HuH-7 (cell line): Measurements from ENCODE around the gene SLC9C1.
A peak's percentile ranks its signal among the peaks of the same experiment; 100 is the strongest.
"Not testable (repeated sequence)": the region's sequence is repeated elsewhere in the genome, so short reads cannot be mapped to it uniquely, and the experiment has no call there.

Experiments used
- DNase-seq: peaks from one replicate; pipeline ENCODE4 v3.0.0; 2011; ENCODE audit warnings: low spot score

The SLC9C1 gene

DNA sequence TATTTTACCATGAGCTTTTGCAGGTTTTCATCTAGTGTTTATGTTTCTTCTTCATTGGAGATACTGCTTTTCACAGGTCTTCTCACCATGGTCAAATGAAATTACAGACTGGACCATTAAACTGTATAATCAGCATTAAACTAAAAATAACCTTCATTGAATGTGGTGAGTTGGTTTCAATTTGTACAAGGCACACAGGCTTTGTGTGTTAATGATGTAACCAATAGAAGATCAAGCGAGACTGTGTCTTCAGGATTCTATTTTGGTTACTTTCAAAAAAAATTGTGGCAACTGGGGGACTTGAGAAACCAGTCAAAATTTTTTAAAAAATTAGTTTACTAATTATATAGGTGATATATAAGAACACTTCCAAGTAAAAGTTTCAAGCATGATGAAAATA lies 106.7 kb downstream of the SLC9C1 start:
- no peak for DNase-seq

DNA sequence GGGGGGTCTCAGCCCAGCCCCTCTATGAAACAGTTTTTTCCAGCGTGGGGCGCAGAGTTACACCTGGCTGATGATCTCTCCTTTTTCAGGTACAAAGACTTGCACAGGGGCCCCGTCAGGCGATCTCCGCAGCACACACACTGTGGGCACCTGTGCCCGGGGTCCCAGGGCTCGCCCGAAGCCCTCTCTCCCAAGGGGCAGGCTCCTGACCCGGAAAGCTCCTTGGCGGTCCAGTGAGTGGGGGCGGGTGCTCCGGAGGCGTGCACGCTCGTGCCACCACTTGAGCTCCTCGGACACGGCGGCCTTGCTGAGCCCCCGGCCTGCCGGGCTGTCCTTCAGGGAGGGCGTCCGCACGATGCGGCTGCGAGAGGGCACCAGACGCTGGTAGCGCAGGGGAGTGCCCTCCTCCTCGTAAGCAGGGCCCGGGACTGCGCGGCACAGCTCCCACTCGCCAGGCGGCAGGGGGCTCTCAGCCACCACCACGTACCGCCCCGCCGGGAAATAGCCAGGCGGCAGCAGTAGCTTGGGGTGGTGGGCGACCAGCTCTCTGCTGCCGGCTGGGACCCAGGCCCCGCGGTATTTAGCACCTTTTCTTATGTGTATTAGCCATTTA lies 108.5 kb downstream of the SLC9C1 start:
- DNase-seq: not testable (repeated sequence)

DNA sequence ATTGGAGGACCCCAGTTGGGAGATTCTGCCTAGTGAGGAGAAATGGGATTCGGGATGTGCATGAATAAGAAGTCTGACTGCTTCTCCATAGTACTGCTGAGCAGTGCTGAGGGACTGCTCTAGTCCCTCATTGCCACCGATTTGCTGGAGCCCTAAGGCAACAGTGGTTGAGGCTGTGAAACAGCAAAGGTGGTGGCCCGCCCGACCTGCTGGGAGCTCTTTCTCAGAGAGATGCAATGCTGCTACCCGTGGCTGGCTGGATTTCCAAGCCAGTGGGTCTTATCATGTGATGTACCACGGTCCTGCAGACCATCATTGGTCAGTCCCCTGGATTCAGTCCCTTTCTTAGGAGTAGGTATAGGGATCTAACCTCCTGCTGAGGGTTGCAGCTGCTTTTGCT lies 118.4 kb downstream of the SLC9C1 start:
- DNase-seq: no peak

DNA sequence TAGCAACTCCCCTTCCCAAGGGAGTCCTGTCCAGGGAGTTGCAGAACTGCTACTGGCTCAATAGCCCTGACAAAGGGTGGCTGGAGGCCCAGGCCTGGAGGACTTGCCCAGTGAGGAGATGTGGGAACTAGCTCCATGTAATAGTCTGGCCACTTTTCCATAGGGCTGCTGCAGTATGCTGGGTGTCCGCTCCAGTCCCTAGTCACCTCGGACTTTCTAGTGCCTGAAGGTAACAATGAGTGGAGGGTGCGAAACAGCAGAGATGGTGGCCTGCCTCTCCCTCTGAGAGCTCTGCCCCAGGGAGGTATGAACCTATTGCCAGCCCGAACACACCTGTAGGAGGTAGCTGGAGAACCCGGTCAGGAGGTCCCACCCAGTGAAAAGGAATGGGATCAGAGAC lies 119.0 kb downstream of the SLC9C1 start:
- no peak for DNase-seq

DNA sequence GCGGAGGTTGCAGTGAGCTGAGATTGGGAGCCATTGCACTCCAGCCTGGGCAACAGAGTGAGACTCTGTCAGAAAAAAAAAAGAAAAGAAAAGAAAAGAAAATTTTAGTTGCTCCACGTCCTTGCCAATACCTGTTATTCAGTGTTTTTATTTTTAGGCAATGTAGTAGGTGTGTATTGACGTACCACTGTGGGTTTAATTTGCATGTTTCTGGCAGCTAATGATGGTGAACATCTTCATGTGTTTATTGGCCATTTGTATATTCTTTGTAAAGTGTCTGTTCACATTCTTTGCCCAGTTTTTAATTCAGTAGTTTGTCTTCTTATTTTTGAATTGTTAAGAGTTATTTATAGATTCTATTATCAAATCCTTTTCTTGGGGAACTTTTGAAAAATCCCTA lies 122.9 kb downstream of the SLC9C1 start:
- DNase-seq: no peak

DNA sequence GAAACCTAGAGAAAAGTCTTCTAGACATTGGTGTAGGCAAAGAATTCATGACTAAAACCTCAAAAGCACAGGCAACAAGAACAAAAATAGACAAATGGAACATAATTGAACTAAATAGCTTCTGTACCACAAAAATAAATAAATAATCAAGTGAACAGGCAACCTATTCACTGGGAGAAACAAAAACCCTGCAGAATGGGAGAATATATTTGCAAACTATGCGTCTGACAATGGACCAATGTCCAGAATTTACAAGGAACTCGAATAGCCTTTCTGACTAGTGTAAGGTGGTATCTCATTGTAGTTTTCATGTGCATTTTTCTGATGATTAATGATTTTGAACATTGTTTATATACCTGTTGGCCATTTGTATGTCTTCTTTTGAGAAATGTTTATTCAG lies 124.0 kb downstream of the SLC9C1 start:
- no peak for DNase-seq

DNA sequence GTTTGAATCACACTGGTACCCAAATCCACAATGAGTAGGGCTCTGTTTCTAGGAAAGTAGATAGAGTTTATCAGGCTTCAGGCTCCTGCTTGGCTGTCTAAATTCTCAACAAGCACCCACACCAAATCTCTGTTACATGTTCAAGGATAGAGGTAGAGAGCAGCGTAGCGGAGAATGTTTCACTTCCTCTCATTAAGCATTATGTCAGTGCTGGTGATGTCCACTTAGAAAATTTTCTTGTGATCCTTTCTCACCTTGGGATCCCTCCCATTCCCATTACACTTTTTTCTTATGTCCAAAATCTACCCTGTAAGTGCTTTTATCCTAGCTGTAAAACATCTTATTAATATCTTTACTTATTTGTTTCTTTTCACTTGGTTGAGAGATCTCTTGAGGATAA lies 126.3 kb downstream of the SLC9C1 start:
- no peak for DNase-seq

DNA sequence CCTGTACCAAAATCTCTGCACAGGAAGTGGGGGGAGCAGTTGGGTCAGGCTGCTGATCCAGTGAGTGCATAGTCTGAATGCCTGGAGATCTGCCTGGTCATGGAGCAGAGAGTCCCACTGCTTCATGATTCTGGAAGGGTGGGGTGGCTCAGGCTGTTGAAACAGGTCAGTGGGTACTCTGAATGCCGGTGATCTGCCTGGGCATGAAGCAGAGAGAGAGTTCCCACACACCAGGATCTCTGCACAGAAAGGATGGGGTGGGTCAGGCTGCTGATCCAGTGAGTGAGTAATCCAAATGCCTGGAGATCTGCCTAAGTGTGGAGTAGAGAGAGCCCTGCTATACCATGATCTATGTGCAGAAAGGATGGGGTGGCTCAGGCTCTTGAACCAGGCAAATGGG lies 144.9 kb downstream of the SLC9C1 start:
- DNase-seq: no peak

DNA sequence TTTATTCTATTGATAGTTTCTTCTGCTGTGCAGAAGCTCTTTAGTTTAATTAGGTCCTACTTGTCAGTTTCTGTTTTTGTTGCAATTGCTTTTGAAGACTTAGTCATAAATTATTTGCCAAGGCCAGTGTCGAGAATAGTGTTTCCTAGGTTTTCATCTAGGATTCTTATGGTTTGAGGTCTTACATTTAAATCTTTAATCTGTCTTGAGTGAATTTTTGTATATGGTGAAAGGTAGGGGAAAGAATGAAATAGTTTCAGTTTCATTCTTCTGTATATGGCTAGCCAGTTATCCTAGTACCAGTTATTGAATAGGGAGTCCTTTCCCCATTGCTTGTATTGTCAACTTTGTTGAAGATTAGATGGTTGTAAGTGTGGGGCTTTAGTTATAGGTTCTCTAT lies 150.3 kb downstream of the SLC9C1 start:
- no peak for DNase-seq

DNA sequence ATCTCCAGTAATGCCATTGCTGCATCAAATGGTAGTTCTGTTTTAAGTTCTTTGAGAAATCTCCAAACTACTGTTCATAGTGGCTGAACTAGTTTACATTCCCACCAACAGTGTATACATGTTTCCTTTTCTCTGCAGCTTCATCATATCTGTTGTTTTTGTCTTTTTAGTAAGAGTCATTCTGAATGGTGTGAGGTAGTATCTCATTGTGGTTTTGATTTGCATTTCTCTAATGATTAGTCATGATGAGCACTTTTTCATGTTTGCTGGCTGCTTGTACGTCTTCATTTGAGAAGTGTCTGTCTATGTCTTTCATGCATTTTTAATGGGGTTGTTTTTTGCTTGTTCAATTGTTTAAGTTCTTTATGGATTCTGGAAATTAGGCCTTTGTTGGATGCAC lies 150.8 kb downstream of the SLC9C1 start:
- DNase-seq: no peak

DNA sequence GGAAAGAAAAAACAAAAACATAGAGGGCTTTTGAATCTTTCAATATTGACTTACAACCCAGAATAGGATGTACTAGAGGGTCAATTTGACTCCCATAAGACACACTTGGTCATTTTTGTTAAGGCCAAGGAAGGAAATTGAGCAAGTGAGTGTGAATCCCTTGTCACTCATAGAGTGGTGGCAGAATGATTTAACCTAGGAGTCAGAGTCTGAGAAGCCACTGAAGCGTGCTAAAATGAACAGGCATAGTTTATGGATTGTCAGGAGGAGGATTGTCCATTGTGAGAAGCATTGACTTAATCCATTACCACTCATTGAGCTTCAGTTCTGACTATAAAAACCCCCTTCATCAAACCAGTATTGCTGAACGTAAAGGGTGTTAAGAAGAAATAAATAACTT lies 152.7 kb downstream of the SLC9C1 start:
- no peak for DNase-seq

DNA sequence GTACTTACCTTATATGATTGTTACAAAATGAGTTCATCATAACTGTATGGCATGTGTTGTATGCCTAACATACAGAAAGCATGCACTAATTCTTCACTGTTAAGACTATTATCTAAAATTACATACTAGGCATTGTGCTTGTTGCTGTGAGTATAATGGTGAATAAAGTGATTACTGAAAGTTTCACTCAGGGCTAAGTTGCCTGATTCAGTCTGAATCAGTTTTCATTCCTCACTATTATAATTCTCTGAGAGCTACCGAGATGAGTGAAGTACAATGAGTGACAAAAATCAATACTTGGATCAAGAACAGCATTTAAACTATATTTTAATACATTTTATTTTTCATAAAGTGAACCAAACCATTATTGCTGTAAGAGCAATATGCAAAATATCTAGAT lies 153.4 kb downstream of the SLC9C1 start:
- DNase-seq: no peak

DNA sequence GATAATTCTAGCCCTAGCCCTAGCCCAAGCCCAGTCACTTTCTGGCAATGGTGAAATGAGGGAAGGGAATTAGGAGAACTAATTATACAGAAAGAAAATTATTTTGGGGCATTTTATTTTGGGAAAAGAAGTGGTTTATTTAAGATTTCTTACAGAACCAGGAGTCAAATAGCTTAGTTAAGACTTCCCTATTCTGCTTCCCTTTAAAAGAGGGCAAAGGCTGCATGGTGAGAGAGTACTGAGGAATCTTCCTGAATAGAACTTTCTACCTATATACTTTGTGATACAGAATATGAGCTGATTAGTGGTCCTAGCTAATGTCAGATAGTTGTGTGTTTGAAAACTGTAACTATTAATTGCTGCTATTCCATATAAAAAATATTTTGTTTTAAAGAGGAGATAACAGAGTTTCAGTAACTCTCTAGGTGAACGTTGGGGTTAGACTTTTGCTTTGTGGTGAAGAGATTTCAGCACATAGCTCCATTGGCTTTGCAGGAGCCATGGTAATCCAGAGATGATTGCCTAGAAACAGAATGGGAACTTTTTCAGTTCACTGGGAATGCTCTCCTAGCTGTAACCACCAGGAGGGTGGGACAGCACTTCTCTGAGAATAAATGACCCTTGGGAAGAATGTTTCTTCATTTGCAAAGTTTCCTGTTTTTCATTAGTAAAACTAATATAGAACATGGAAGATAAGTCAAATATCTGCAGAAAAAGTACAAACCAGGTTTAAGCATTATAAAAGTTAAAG lies 155.6 kb downstream of the SLC9C1 start:
- DNase-seq: no peak

DNA sequence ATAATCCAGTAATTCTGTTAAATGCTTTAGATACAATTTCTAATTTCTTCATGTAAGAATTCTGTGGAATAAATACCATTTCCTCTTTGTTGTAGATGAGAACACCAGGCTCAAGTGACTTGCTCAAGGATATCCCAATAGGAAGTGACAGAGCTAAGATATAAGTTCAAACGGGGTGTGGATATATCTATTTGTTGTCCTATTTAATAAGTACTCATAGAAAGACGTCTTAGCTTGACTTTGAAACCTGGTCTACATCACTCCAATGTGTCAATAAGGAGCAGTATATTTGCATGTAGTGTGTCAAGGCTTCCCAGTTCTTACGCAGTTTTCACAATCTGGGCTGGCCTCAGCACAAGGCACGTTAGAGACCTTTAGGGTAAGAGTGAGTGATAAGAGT lies 156.2 kb downstream of the SLC9C1 start:
- no peak for DNase-seq

DNA sequence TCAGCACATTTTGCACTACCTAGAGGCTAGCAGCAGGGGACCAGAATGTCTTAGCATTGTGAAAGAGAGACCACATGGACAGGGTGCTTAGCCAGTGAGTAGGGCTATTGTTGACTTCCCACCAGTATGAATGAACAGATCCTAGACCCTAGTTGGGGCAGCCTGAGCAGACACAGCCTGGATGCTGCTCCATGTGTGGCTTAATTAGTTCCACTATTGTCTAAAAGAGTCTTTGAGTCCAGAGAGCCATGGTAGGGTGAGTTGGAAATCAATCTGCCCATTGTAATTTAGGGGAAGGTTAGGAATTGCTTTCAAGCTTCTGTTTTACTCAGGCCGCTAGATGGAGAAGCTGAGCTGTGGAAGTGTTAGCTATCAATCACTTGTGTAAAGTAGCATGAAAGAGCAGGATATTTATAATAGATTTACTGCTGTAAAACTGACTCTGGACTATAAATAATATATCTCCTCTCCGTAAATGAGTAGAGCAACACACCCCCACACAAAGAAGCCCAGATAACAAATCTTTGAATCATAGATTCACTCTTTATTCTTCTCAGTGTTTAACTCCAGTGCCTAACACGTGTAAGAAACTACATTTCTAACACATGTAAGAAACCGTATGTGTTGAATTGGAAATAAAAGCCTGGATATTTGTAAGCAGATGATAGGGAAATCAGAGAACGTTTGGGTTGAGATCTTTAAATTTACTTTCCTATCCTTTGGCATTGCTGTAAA lies 156.9 kb downstream of the SLC9C1 start:
- peak; percentile 26 for DNase-seq

DNA sequence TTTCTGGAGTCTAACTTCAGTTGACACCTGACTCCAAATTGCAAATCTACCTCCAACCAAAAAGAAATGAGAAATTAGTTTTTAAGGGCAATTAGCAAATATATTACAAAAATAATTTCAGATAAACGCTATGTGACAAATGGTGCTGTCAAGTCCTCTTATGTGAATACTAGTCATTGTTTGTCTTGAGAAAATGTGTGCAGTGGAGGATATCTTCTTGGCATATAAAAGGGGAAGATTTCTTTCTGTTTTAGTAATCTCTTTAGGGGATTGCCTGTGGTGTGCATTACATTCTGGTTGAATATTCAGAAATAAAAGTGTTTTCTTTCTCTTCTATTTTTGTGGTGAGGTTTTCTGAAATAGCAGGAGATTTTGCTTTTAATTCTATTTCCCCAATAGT lies 158.0 kb downstream of the SLC9C1 start:
- no peak for DNase-seq

DNA sequence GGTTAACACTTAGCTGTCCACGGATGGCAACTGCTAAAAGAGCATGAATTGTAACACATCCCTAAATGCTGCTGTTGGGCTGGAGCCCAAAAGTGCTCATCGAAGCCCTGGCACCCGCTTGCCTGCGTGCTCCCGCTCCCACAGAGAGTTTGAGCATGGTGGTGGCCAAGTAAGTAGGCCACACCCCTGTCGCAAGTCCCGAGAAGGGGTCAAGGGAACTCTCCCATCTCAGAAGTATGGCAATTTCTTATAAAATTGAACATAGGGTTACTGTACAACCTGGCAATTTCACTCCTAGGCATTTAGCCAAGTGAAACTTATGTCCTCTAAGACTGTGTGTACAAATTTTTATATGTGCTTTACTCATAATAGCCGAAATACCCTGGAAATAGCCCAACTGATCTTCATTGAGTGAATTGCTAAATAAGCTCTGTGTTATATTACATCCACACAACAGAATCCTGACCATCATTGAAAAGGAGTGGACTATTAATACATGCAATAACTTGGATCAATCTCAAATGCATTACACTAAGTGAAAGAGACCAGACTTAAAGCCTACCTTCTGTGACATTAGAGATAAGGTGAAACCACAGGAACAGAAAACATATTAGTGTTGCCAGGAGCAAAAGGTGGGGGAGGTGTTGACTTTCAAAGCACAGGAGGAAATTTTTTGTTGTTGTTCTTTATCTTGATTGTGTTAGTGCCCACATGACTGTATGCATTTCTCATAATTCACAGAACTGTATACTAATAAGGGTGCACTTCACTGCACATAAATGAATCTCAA lies 159.5 kb downstream of the SLC9C1 start:
- no peak for DNase-seq

DNA sequence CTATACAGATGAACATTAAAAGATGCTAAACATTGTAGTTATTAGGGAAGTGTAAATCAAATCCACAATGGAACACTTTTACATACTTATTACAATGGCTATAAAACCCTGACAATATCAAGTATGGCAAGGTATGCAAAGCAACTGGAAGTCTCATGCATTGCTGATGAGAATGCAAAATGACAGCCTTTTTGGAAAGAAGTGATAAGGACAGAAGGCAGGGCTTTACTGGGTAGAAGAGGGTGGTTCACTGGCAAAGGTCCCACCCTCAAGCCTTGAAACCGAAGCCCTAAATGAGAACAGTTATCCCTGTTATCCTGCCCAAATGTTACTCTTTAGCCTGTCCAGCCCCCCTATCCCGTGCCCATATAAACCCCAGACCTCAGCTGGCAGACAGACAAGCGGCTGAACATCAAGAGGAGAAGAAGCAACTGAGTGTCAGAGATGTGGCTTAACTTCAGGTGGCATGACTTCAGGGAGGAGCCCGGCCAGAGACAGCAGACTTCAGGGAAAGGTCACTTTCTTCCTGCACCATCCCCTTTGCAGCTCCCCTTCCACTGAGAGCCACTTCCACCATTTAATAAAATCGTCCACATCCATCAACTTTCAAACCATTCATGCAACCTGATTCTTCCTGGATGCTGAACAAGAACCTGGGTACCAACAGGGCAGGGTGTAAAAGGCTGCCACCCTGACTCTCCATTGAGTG lies 160.2 kb downstream of the SLC9C1 start:
- DNase-seq: no peak

DNA sequence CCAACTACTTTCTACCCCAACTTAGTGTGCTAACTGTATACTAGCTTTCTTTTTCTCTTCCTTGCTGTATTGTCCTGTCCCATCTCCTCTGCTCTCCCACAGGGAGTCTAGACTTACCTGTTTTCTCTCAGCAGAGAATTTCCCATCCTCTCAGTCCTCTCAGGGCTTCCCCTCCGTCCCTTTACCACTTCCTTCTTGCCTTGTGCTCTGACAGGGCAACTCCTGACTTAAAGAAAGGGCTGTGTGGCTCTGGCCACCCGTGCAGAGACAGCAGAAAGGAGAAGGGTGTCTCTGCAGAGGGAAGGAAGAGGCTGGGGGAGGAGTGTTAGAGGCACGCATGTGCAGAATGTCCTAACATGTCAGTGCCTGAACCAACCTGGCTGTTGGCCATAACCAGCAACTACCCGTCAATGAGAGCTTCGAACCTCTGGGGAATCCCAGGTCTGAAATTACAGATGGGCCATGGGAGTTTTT lies 161.0 kb downstream of the SLC9C1 start, which contains the start of gene GCSAM:
TSS of gene GCSAM (minus strand) at position 274 of the 474 bp plus-strand sequence. CDS start at position 146, 128 bp downstream.
- no peak for DNase-seq

DNA sequence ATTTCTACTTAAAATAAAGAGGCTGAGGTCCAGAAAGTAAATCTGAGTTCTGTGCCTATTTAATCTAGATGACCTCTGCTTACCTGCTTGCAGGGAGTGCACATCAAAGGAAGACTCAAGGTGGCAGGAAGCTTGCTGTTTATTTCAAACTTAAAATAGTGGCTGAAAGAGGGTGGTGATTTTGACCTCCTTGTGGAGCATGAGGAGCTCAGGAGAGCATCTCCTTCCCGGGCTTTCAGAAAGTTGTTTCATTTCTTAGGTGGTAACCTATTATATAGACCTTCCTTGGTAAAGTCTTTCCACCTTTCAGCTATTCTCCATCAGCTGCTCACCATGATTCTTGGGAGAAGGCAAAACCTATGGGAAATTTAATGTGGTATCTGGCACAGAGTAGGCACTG lies 161.5 kb downstream of the SLC9C1 start:
- no peak for DNase-seq

DNA sequence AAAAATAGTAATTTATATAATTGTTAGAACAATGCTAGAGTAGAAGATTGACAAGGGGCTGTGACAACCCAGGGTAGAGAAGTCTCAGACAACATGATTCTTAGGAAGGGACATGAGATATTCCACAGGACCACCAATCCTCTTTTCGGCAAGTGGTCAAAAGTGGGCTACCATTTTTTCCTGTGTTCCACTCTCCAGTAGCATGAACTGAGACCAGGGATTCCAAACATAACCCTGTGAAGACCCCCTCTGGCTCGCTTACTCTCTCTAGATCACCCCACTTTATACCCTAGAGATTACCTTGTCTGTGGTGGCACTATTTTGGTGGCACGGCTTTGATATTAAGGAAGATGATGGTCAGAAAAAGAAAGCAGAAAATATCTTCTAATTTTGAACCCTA lies 161.9 kb downstream of the SLC9C1 start:
- no peak for DNase-seq

DNA sequence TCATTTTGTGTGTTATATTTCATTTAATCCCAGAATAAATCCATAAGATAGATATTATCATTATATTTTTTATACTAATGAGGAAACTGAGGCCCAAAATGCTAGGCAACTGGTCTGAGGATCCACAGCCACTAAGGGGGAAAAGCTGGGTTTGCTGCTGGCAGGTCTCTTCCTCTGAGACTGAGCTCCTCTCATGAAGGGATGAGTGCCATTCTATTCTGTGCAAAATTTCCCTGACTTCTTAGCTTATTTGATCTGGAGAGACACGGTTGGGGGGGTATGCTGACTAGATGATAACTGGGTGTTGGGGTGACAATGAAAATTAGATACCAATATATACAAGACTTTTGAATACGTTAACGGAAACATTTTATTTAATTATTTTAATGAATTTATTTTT lies 162.9 kb downstream of the SLC9C1 start:
- DNase-seq: no peak
